Stimulated activated CD4-positive, alpha-beta T cell treated with anti-CD3 and anti-CD28 coated beads, Interleukin-12 subunit alpha, Interleukin-12 subunit beta, amount 100 ng/mL, for 4 hours (primary cell): ENCODE data around the gene PPP1R27.

ENCODE experiments used
- DNase-seq: peaks from one replicate; pipeline ENCODE4 v3.0.0-alpha.2; 2020

PPP1R27 gene

GRCh38 chr17:81819708-81820107, 15.1 kb downstream of the PPP1R27 start:
- no peak for DNase-seq

DNA sequence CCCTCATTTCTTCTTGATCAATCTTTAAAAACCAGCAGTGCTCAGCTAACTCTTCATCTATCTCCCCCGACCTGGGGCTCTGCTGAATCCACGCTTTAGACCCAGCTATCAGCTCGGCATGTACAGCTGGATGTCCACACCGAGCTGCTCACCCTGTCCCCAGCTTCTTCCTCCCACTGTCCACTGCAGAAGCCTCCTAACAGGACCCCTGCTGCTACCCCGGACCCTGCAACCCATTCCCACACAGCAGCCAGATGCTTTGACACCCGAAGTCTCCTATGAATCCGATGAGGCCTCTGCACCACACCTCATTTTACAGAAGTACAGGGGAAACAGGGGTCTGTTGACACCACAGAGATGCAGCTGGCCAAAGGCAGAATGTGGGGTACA, 17.1 kb downstream of the PPP1R27 start:
- no peak for DNase-seq

- no peak for DNase-seq
Observed at GRCh38 chr17:81815646-81815986, 19.2 kb downstream of the PPP1R27 start.

DNA sequence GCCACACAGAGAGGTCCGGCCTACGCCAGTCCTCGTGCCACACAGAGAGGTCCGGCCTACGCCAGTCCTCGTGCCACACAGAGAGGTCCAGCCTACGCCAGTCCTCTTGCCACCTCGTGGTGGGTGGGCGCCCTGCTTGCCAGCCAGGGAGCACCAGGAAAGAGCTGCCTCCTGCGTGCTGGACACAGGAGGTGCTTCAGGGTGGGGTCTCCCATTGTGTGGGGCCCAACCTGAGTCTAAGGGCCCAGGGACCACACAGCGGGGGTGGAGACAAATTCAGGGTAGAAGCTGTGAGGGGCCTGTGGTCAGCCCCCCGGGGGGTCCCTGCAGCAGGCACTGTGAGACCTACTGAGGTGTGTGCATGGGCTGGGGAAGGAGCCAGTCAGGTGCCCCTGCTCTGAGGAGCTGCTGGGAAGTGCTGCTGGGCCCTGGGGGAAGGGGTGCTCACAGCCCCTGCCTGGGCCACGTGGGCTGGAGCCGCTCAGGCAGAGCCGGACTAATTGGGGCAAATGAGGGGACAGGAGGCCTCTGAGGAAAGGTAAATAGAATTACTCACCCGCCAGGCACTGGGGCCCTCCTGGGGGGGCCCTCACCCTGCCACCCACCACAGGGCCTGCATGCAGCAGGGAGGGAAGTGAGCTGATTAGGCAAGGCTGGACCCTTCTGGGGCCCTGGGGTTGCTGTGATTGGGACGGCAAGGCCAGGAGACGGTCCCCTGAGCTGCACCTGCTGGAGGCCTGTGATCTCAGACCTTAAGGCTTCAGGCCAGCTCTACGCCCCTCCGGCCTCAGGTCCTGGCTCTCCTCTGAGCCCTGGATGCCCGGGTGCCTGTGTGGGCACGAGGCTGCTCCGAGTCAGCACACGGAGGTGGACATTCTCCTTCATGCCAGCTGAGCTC, 19.9 kb downstream of the PPP1R27 start:
- DNase-seq, result no peak

DNA sequence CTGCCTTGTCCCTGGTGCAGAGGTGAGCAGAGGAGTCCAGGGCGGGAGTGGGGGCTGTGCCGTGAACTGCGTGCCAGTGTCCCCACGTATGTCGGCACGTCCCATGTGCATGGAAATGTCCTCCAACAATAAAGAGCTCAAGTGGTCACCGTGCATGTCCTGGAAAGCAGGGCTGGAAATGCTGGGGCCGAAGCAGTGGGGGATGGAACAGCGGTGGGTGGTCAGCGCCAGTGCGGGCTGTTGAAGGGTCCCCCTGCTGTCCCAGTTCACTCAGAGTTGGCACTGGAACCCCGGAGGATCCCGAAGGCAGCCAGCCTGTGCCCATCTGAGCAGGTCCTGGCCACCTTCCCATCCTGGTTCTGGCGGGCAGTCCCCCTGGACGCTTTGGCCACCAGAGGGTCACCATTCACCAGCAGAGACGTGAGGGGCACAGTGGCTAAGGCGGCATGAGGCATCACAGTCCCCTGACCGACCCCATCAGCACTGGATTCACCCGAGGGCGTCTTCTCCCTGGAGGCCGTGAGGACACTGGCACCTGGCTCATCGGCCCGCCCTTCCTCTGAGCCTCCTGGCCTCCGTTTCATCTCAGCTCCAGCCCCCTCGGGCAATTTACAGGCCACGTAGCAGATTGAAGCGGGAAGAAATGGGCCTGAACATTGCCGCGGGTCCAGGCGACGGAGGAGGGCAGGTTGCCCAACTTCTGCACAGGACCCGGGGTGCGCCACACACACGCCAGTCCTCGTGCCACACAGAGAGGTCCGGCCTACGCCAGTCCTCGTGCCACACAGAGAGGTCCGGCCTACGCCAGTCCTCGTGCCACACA, 20.8 kb downstream of the PPP1R27 start:
- no peak for DNase-seq

DNA sequence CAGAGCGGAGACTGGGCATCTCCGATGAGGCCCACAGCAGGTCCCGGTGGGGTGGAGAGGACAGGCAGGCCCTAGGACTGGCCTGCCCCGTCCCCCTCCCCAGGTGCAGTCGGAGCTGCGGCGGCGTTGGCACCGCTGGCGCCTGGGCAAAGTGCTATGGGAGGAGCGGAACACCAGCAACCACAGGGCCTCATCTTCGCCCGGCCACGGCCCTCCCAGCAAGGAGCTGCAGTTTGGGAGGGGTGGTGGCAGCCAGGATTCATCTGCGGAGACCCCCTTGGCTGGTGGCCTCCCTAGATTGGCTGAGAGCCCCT, 21.5 kb downstream of the PPP1R27 start:
- no peak for DNase-seq

DNA sequence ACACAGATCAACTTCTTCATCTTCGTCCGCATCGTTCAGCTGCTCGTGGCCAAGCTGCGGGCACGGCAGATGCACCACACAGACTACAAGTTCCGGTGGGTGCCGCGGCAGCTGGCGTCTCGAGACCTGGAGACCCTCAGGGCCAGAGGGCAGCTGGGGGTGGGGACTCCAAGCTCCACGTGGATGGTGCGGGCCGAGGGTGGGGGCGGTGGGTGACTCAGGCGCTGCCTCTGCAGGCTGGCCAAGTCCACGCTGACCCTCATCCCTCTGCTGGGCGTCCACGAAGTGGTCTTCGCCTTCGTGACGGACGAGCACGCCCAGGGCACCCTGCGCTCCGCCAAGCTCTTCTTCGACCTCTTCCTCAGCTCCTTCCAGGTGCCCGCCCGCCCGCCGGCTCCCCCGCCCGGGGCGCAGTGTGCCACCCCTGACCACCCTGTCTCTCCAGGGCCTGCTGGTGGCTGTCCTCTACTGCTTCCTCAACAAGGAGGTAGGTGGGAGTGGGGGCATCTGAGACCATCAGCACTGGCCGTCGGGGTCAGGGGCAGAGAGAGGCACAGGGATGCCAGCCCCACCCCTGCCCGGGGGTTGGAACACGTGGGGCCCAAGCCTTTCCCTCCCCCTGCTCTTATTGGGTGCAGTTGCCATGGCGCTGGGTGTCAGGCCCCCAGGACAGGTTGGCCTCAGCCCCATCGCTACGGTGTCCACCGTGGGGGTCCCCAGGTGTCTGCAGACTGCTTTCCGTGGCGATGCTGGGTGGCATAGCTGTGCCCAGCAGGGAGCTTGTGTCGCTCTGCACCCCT, 22.1 kb downstream of the PPP1R27 start:
- no peak for DNase-seq

DNA sequence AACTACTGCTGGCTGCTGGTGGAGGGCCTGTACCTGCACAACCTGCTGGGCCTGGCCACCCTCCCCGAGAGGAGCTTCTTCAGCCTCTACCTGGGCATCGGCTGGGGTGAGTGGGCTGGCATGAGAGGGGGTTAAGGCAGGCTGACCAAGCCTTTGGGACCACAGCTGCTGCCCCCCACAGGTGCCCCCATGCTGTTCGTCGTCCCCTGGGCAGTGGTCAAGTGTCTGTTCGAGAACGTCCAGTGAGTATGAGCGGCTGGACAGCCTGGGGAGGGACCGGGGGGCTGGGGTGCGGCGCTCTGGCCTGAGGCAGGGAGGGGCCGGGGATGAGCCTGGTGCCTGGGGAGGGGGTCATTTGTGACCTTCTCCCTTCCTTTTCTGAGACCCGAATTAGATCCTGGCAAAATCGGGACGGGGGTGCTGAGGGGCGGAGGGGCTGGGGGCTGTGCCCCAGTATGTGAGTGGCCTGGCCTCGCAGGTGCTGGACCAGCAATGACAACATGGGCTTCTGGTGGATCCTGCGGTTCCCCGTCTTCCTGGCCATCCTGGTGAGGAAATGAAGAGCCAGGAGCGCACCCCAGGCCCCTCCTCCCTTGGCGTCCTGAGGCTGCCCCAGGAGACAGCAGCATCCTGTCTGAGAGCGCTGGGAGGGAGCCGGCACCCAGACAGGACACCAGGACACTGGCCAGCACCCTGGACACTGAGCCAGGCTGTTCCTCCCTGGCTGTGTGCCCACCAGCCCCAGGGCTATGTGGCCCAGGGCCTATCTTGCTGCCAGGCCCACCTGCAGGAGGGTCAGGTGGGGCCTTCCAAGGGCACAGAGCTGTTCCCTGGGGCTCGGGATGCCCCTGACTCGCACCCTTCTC, 22.9 kb downstream of the PPP1R27 start:
- no peak for DNase-seq

GRCh38 chr17:81810892-81811704, 23.8 kb downstream of the PPP1R27 start:
- DNase-seq, result no peak

DNA sequence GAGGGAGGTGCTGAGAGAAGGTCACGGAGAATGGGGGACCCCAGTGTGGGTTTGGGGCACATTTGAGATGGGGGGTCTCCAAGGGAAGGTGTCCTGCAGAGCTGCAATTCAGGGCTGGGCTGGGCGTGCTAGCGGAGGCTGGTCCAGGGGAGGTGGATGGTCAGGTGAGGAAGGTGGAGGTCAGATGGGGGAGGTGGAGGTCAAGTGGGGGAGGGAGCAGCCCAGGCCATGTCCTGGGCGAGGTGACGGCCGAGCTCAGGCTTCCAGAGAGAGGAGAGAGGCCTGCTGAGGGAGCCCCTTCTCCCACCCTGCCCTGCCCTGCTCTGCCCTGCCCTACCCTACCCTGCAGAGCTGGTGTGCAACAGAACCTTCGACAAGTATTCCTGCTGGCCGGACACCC, 24.4 kb downstream of the PPP1R27 start:
- no peak for DNase-seq

DNA sequence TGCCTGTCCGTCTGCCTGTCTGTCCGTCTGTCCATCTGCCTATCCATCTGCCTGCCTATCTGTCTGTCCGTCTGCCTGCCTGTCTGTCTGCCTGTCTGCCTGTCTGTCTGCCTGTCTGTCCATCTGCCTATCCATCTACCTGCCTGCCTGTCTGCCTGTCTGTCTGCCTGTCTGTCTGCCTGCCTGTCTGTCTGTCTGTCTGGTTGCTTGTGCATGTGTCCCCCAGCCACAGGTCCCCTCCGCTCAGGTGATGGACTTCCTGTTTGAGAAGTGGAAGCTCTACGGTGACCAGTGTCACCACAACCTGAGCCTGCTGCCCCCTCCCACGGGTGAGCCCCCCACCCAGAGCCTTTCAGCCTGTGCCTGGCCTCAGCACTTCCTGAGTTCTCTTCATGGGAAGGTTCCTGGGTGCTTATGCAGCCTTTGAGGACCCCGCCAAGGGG, 25.3 kb downstream of the PPP1R27 start:
- no peak for DNase-seq

DNA sequence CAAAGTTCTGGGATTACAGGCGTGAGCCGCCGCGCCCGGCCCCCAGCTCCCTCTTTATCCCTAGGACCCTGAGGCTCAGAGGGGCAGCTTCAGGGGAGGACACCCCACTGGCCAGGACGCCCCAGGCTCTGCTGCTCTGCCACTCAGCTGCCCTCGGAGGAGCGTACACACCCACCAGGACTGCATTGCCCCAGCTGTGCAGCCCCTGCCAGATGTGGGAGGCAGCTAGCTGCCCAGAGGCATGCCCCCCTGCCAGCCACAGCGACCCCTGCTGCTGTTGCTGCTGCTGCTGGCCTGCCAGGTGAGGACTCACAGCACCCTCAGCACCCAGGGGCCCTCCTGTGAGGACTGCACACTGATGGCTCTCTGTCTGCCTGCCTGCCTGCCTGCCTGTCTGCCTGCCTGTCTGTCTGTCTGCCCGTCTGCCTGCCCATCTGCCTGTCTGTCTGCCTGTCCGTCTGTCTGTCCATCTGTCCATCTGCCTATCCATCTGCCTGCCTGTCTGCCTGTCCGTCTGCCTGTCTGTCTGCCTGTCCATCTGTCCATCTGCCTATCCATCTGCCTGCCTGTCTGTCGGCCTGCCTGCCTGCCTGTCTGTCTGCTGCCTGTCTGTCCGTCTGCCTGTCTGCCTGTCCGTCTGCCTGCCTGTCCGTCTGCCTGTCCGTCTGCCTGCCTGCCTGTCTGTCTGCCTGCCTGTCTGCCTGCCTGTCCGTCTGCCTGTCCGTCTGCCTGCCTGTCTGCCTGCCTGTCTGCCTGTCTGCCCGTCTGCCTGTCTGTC, 25.9 kb downstream of the PPP1R27 start:
- no peak for DNase-seq

GRCh38 chr17:81807839-81808238, 27.0 kb downstream of the PPP1R27 start:
- no peak for DNase-seq

DNA sequence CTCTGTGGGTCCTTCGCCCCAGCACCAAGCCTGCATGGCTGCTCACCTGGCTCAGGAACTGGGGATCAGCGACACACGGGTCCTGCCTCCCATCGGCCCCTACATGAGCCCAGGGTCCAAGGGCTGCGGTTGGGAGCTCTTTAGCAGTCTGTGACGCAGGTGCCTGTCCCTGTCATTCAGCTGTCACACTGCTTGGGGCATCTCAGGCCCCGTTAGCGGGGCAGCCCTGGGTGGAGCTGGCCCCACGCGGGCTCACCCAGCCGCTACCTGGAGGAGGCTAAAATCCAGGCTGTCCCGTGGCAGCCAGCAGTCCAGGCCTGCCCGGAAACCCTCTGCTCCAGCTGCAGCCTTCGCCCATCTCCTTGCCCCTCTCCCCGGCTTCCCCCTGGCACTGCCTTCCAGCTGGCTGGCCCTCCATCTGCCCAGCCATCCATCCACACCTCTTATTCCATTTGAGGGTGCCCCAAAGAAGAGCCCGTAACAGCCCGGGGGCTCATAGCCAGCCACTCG, 27.6 kb downstream of the PPP1R27 start:
- no peak for DNase-seq

DNA sequence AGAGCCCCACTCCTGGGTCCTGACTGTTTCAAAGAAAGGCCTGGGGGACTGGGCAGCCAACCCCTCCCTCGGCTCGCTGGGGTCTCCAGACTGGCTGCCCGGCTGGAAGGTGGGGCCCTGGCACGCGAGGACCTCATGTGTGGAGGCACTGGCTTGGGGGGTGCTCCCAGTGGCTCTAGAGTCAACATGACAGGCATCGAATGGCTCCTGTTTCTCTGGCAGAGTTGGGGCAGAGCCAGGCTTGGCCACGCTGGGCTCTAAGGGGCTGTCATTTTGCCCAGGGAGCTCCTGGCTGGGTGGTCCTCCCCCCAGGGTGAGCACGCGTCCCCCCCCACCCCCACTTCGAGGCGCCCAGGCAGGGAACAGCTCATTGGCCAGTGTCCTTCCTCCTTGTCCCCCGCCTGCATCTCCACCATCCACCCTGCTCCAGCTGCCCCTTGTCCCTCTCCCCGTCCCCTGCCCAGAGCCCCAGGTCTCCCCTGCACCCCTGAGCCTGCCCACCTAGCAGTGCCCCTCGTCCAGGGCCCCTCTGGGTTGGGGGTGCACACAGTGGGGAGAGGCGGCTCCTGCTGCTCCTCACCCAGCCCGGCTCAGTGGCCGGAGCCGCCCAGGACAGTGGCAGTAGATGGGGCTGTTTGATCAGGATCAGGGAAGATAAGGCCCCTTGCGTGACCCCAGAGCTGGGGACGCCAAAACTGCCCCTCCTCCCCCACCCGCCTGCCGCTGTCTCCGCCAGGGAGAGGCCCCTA, 28.2 kb downstream of the PPP1R27 start:
- no peak for DNase-seq

DNA sequence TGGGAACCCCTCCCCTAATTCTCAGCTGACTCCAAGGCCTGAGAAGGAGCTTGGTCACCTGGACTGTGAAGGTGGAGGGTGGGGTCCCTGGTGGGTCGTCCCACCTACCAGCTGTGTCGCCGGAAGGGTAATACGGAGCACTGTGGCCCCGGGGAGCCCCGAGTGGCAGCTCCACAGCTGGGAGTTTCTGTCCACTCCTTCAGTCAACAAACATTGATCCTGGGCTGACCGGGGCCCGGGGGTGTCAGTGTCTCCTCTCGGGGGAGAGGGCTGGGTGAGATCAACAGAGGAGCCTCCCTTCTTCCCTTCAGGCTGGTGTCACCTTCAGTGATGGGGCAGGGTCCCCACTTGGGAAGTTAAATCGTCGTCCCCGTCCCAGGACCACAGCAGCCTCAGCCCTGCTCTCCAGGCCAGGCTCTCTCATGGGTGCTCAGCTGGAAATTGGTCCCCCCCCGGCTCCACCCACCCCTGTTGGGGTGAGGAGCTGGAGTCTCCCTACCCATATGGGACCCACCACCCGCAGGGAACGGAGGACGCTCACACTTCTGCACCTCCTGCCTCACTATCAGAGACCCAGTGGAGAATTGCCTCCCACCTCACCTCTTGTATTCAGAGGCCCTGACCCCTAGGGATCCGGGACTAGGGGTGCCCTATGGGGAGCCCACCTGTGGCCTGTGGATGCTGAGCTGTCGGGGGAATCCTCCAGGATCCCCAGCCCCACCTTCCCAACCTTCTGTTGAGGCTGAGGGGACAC, 29.0 kb downstream of the PPP1R27 start:
- no peak for DNase-seq

DNA sequence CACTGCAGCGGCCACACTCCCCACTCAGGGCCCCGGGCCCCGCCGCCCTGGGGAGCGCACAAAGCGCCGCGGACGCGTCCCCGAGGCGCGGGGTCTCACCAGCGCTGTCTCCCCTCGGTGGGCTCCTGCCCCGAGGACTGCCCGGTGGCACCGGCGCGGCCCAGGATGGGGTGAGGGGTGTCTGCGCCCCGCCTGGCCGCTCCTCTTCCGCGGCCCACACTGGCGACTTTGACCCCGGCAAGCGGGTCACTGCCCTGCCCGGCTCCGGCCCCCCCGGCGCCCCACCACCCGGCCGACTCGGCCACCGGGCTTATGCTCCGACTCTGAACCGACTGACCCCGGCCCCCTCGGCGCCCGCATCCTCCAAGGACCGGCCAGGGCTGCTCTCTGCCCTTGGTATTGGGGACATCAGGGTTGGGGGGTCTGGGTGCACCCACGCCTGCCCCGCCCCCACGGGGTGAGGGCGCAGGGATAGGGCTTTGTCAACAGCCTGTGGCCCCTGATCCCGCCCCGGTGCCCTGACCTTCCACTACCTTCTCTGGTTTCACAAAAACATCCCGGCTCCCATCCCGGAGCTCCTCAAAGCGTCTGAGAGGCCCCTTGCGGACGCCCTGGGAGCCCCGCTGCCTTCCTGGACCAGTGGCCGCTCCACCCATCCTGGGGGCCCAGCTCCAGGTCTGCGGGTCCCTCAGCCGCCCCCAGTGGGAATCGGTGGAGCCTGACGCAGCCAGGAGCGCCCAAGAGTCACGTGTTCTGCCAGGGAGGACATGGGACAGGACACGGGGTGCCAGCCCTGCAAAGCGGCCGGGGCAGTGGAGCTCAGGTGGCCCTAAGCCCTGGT, 30.1 kb downstream of the PPP1R27 start:
- DNase-seq, result no peak
